Epithelial cell of esophagus (primary cell): ENCODE results near the gene TOMM34.

Source experiments
- DNase-seq: peaks from one replicate; pipeline ENCODE4 v3.0.0; 2010; ENCODE audit warnings: low read depth
- H3K4me3 ChIP-seq: 2 replicates; pipeline ENCODE4 v1.5.1; 2011; ENCODE audit warnings: mild to moderate bottlenecking, low read length, control low read depth
- TF ChIP-seq, protein P1 (sequence below): IDR thresholded peaks from 2 replicates; pipeline ENCODE4 v1.5.1; 2011; ENCODE audit warnings: low read depth, mild to moderate bottlenecking, low read length, control low read depth, inconsistent platforms; ENCODE audit not compliant: insufficient read depth; ENCODE audit errors: missing control alignments

Gene TOMM34

DNA sequence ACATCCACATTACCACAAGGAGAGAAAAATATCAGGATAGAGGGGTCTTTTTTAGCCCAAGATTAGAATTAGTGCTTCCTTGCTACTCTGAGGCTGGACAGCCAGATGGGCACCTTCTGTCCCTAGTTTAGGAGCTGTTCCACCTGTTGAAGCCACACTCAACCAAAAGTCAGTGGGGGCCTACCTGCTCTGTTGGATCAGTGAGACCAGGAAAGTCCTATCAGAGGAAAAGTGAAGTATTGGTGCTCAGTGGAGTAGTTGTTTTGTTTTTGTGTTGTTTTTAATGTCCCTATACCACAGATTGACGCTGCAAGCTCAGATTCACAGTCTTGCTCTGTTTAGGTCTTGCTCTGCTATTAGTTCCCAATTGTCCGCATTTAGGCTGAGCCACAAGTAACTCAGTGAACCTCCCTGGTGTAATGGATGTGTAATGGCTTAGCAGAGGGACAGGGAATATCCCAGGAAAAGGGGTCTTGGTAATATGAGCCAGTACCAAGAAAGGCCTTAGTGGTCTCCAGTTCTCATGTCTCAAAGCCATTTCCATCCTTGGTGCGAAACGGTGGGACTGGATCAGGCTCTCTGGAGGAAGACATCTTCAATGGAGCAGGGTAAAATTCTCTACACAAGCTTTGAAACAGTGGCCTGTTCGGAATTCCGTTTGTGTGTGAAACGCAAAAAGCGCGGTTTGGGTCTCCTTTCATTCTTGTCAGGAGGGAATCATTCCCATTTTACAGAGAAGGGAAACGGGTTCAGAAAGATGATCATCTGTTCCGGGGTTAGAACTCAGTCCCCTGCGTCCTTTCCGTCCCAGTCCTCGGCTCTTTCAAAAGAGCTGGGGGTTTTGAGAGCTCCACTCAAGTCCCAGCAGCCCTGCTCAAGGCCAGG is 51.0 kb downstream of the TOMM34 start:
- H3K4me3 ChIP-seq: peak overlapping the region; percentile 76
- TF ChIP-seq, protein P1, sequence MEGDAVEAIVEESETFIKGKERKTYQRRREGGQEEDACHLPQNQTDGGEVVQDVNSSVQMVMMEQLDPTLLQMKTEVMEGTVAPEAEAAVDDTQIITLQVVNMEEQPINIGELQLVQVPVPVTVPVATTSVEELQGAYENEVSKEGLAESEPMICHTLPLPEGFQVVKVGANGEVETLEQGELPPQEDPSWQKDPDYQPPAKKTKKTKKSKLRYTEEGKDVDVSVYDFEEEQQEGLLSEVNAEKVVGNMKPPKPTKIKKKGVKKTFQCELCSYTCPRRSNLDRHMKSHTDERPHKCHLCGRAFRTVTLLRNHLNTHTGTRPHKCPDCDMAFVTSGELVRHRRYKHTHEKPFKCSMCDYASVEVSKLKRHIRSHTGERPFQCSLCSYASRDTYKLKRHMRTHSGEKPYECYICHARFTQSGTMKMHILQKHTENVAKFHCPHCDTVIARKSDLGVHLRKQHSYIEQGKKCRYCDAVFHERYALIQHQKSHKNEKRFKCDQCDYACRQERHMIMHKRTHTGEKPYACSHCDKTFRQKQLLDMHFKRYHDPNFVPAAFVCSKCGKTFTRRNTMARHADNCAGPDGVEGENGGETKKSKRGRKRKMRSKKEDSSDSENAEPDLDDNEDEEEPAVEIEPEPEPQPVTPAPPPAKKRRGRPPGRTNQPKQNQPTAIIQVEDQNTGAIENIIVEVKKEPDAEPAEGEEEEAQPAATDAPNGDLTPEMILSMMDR: no peak
- no peak for DNase-seq

DNA sequence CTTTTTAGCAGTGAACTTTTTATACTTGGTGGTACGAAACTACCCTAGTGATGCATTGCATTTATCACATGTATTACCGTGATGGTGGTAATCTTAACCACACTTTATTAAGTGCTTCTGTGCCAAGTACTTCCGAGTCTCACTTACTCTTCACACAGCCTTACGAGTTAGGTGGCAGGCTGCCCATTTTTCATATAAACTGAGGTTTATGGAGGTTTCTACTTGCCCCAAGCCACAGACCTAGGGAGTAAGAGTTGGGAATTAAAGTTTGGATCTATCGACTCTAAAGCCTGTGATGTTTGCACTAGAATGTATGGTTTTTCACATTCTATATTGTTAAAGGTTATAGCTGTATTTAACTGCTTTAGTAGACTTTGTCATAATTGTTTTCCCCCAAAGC is 55.8 kb downstream of the TOMM34 start:
- TF ChIP-seq, protein P1: no peak
- no peak for DNase-seq
- H3K4me3 ChIP-seq: no peak overlapping the region

DNA sequence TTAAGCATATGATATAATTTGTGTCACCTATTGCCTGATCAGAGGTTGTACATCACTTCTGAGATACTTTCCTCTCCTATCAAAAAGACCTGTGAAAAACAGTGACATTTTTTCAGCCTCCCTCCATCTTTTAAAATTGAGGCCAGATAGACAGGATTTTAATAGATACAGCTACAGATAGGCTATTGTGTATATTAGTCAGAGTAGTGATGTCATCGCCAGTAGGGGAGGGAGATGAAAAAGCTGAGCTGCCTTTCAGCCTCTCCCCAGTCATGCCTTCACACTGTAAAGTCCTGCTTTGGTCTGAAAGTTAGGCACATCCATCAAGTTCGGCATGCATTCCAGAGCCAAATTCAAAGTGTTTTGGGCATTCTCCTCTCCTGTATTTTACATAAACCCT is 58.2 kb downstream of the TOMM34 start:
- DNase-seq: peak; percentile 48
- no peak overlapping the region for H3K4me3 ChIP-seq
- TF ChIP-seq, protein P1: no peak

DNA sequence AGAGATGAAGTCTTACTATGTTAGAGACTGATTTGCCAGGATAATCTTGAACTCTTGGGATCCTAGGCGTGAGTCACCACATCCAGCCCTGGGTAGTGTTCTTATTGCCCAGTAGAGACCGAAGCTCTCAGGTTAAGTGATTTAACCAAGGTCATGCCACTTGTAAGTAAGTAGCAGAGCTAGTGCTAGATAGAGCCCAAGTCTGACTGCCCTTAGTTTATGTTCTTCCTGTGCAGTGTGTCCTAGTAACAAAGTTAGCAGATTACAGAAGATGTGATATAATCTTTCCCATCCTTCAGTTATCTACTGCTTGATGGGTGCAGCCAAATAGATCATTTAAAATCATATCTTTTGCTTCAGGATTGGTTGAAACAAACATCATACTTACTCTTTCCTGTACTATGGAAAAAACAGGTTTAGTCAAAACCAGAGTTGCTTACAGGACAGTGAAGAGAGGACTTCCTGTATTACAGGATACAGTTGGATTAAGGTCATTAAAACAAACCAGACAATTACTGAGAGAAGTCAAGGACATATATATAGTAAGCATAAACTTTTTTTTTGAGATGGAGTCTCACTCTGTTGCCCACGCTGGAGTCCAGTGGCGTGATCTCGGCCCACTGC is 59.9 kb downstream of the TOMM34 start:
- H3K4me3 ChIP-seq: no peak overlapping the region
- TF ChIP-seq, protein P1: no peak
- no peak for DNase-seq

DNA sequence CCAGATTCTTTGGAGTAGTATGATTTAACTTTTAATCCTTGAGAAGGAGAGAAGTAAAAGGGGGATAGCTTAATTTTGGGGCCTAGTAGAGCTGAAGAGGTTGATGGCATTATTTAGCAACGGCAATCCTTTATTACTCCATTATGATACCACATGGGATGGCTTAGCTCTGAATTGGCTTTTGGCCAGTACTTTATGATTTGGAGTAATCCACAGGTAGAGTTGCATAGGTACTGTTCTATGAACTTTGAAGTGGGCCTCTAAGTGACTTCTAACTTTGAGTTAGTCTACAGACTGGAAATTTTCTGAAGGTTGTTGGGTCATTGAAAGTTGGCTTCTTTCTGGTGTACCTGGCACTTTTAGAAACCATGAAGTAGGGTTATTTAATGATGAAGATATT is 63.1 kb downstream of the TOMM34 start:
- no peak overlapping the region for H3K4me3 ChIP-seq
- TF ChIP-seq, protein P1: no peak
- no peak for DNase-seq

DNA sequence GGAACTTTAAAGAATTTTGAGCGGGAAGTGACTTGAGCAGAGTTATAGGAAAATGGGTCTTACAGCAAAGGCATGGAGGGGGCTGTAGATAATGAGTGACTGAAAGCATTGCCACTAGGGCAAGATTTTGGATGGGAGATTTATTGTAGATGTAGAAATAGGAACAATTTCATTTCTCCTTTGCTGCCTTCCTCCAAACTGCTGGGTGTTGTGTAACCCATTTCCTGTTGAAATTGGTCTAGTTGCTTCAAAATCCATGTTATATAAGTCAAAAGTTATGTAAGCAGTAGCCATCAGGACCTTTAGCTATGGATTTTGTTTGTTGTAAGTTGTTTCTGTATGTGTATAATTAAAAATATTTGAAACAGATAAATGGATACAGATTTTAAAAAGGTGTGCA is 63.6 kb downstream of the TOMM34 start:
- DNase-seq: no peak
- no peak overlapping the region for H3K4me3 ChIP-seq
- TF ChIP-seq, protein P1: no peak
